ENCODE measurements around the gene SGMS2.
"Not testable (repeated sequence)": the region's sequence is repeated elsewhere in the genome, so short reads cannot be mapped to it uniquely, and the experiment has no call there.

SGMS2 gene

DNA sequence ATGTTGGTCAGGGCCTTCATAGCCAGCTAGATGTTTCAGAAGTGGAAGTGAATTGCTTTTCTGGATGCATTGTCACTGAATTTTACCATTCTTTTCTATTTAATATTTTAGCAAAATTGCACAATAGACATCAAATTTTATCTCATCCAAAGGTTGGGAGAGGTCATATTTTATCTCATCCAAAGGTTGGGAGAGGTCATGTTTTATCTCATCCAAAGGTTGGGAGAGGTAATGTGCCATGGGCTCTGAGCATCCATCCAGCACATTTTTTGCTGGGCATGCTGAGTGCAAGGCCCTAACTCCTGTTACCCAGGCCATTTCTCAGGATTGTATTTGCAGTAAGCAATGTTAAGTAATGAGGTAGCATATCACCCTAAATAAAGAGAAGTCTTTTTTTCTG is 91.9 kb downstream of the SGMS2 start:
- no peak for DNase-seq

DNA sequence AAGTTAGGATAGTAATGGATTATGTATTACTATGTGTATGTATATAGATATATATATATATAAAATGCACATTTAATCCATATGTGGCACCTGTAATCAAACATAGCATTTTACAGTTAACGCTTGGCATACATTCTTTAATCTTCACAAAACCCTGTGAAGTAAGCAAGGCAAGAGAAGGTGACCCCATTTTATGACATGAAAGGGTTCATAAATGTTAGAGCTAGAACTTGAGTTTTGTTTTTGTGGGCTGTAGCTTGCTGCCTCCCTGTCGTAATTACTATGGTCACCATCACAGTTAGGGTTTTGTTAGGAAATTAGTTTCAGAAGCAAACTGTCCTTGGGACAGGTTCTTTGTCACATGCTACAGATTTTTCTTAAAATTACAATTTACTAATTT is 92.8 kb downstream of the SGMS2 start:
- DNase-seq: no peak

DNA sequence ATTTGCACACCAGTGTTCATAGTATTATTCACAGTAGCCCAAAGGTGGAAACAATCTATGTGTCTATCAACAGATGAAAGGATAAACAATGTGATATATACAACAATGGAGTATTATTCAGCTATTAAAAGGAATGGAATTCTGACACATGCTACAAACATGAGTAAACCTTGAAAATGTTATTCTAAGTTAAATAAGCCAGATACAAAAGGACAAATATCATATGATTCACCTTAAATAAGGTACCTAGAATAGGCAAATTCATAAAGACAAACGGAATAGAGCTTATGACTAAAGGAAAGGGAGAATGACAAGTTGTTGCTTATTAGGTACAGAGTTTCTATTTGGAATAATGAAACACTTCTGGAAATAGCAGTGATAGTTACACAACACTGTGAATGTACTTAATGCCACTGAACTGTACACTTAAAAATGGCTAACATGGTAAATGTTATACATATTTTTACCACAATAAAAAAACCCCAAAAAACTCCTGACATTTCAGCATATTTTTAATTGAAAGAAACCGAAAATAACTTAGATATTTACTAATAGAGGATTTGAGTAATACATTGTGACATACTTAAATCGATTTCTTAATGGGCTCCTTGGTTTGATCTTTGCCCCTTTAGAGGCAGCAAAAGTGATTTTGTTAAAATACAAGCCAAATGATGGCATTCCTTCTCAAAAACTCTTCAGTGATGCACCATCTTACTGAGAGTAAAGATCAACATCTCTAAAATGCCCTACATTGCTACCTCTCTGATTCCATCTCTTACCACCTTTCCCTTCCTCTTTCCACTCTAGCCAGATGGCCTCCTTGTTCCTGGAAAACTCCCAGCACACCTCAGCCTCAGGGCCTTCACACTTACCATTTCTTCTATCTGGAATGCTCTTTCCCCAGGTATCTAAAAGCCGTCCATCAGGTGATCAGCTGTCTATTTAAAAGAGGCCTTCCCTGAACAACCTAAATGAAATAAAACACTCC is 98.0 kb downstream of the SGMS2 start:
- no peak for DNase-seq

- DNase-seq: not testable (repeated sequence)
These were observed 101.0 kb downstream of the SGMS2 start for GRCh38 chr4:107925713-107926112.

- not testable (repeated sequence) for DNase-seq
These were observed 102.1 kb downstream of the SGMS2 start for GRCh38 chr4:107926875-107927274.

DNA sequence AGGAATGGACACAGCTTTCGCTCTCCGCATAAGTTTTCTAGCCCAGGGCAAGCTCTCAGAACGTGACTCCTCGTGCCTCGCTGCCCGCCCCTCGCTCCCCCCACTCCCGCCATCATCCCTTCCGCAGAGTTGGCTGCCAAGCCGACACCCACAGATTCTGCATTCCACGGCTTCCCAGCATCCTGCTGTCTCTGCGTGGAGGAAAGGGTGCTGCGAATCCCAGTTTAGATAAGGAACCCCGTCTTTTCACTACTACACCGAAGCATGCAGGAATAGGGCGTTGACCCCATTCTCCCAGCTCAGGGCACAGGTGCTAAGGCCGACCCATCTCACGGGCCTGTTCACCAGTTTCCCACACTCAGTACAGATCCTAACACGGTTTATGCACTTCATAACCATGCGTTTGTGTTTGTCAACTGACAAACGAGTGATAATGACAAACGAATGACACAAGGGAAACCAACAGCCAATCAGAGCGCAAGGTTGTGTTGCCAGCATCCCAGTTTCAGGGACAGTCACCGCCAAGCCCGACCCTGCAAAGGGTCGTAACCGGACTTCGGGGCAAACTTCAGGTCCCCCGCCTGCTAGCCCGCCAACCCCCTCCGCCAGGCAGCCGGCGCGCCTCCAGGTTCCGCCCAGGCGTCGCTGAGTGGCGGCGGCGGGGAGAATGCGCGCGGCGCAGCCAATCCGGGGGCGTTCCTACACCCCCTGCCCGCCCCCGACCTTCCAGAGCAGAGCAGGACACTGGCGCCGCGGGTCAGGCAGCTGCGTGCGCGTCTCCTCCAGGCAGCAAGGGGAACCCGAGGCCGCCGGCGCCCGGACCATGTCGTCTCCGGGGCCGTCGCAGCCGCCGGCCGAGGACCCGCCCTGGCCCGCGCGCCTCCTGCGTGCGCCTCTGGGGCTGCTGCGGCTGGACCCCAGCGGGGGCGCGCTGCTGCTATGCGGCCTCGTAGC is 106.4 kb downstream of the SGMS2 start, which contains the start of gene CYP2U1:
TSS of gene CYP2U1 (plus strand) at position 729 of the 954 bp plus-strand sequence. CDS start at position 824, 95 bp downstream.
- DNase-seq: peak; percentile 50

GRCh38 chr4:107931775-107932321 is 107.1 kb downstream of the SGMS2 start:
- peak; percentile 35 for DNase-seq

DNA sequence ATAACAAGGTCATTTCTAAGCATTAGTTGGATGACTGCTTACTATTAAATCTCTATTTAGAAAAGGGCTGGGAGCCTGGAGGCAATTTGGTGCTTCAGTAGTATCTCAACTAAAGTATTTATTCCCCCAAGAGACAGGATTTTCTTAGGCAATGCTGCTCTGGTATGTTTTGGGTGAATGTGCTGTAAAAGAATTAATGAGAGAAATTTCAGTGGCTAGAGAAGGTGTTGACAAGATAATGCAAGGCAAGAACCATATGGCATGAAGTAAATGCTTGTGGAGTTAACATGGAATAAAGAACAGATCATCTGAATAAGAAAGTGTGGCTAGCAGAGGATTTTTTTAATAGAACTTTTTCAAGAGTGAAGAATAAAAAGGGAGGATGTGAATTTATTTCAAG is 110.5 kb downstream of the SGMS2 start:
- no peak for DNase-seq

DNA sequence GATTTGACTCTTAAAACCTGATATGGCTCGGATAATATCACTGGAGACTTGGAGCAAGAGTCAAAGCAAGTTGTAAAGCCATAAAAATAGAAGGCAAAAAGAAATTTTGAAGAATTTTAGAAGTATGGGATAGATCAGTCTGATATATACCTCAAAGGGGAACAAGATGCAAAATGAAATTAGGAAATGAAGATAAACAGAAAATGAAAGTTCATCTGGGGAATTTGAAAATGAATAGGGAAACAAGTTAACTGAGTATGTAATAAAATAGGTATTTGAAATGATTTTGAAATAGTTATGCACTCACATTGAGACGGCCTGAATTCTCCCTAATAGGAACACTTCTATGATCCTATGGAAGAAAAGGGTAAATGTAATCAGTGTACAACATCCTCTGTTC is 112.3 kb downstream of the SGMS2 start:
- DNase-seq: no peak

DNA sequence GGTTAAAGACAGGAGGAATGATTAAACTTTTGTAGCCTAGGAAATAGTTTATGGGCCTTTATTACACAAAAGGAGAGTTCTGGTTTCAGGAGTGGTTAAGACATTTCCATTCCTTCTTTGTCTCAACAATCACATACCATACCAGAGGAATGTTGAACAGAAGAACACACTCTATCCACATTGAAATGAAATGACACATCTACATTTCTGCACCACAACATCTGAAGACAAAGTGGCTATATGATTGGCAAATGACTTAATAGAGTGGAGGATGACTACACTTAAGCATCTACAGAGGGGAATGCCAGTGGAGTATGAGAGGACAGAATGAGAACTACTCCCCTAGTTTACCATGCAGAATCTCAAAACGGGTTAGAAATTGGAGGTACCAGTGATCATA is 114.6 kb downstream of the SGMS2 start:
- no peak for DNase-seq

GRCh38 chr4:107945809-107946208 is 121.1 kb downstream of the SGMS2 start:
- no peak for DNase-seq

DNA sequence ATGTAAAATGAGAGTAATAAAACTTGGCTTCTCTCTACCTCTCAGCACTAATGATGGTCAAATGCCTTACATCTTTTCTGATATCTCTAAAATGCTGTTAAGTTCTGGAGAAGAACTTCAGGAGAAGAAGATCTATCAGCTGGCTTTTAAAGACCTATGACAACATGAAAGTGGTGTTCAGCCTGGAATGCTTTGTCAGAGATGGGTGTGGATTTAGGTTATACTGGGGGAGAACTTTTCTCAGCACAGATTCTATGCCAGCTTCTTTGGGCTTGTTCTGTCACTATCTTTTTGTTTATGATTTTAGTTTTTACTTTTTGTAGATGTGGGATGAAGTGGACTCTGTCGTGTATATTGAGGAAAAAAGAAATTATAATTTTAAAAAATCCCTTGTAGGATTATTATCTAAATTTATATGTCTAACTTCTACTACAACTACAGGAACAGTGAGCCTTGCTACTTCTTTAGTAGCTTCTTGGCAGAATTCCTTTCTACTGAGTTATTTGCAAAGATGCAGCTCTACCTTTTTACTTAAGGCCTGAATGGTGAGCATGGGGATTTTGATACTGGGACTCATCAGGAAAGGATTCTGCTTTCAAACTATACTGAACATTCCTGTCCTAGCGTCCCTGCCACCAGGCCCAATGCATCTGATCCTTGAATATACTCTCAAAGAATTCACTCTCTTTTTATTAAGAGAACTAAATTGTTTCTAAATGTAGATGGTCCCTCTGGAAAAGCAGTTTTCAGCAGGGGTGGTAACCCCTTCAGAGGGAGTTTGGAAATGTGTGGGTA is 126.2 kb downstream of the SGMS2 start:
- no peak for DNase-seq

GRCh38 chr4:107951551-107951950 is 126.8 kb downstream of the SGMS2 start:
- no peak for DNase-seq

- no peak for DNase-seq
These were observed 131.3 kb downstream of the SGMS2 start for GRCh38 chr4:107956011-107956410.
